IPS DF 19.7 (cell line): Measurements from ENCODE around the gene PTPRM.

Source experiments
- DNase-seq: peaks from one replicate; pipeline ENCODE4 v3.0.0-alpha.2; 2013; ENCODE audit warnings: low read depth, low spot score

Gene PTPRM

GRCh38 chr18:7896805-7897518 lies 329.8 kb downstream of the PTPRM start:
- DNase-seq = no peak

- no peak for DNase-seq
Measured at GRCh38 chr18:7898181-7898580, 331.1 kb downstream of the PTPRM start.

- no peak for DNase-seq
Measured at GRCh38 chr18:7899078-7899477, 332.0 kb downstream of the PTPRM start.

GRCh38 chr18:7900091-7900490 lies 333.0 kb downstream of the PTPRM start:
- DNase-seq = no peak

- DNase-seq = no peak
Measured at GRCh38 chr18:7901657-7902056, 334.5 kb downstream of the PTPRM start.

- no peak for DNase-seq
Measured at GRCh38 chr18:7902399-7902839, 335.3 kb downstream of the PTPRM start.

- DNase-seq = no peak
Measured at GRCh38 chr18:7904529-7904928, 337.4 kb downstream of the PTPRM start.

- DNase-seq = no peak
Measured at GRCh38 chr18:7908681-7909299, 341.7 kb downstream of the PTPRM start.

GRCh38 chr18:7914834-7915670 lies 347.9 kb downstream of the PTPRM start:
- no peak for DNase-seq

GRCh38 chr18:7918701-7919100 lies 351.6 kb downstream of the PTPRM start:
- no peak for DNase-seq

- no peak for DNase-seq
Measured at GRCh38 chr18:7919565-7919964, 352.4 kb downstream of the PTPRM start.

- DNase-seq = no peak
Measured at GRCh38 chr18:7921938-7922587, 354.9 kb downstream of the PTPRM start.

GRCh38 chr18:7923105-7923504 lies 356.0 kb downstream of the PTPRM start:
- DNase-seq = no peak

- no peak for DNase-seq
Measured at GRCh38 chr18:7924616-7925015, 357.5 kb downstream of the PTPRM start.

GRCh38 chr18:7926526-7926925 lies 359.4 kb downstream of the PTPRM start:
- peak; percentile 35 for DNase-seq

GRCh38 chr18:7927119-7927518 lies 360.0 kb downstream of the PTPRM start:
- DNase-seq = no peak

- no peak for DNase-seq
Measured at GRCh38 chr18:7931763-7932162, 364.6 kb downstream of the PTPRM start.

- DNase-seq = no peak
Measured at GRCh38 chr18:7937268-7937667, 370.2 kb downstream of the PTPRM start.

GRCh38 chr18:7939521-7939920 lies 372.4 kb downstream of the PTPRM start:
- no peak for DNase-seq

- DNase-seq = no peak
Measured at GRCh38 chr18:7940379-7940778, 373.3 kb downstream of the PTPRM start.

GRCh38 chr18:7940971-7941370 lies 373.9 kb downstream of the PTPRM start:
- DNase-seq = no peak

- DNase-seq = no peak
Measured at GRCh38 chr18:7941533-7941932, 374.4 kb downstream of the PTPRM start.
